SK-N-SH (cell line): ENCODE results near the gene CILP.

Experiments
- SMC3 ChIP-seq: IDR thresholded peaks from 2 replicates; pipeline ENCODE4 v1.6.1; 2012; ENCODE audit warnings: low read depth, low read length, improper control_type of control experiment
- TF ChIP-seq, protein P1 (sequence below): IDR thresholded peaks from 2 replicates; pipeline ENCODE4 v1.4.0; 2012; ENCODE audit warnings: low read depth, borderline replicate concordance
- TF ChIP-seq, protein P2 (sequence below): fragments of 200-600 bp; sonication (generic); IDR thresholded peaks from 2 replicates; pipeline ENCODE4 v1.6.1; 2017; ENCODE audit warnings: antibody characterized with exemption, mild to moderate bottlenecking, moderate library complexity

DNA sequence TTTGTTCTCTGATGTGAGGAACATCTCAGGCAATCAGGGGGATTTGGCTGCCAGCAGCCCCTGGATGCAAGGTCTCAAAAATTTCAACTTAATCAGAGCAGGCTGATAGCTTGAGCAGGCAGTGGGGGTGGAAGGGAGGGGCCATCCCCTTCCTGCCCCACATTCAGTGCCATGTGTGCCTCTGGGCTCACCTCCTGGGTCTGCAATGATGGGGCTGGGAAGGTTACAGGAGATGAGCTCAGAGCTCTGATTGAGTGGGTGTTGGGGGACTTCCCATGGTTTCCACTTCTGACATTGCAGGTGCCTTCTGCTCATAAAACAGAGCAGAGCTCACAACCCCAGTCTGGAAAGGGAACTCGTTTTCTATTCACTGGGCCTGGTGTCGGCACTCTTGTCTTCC is 38.4 kb upstream of the CILP start:
- TF ChIP-seq SMC3, result no peak
- TF ChIP-seq, protein P1, sequence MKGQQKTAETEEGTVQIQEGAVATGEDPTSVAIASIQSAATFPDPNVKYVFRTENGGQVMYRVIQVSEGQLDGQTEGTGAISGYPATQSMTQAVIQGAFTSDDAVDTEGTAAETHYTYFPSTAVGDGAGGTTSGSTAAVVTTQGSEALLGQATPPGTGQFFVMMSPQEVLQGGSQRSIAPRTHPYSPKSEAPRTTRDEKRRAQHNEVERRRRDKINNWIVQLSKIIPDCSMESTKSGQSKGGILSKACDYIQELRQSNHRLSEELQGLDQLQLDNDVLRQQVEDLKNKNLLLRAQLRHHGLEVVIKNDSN, result no peak
- TF ChIP-seq, protein P2, sequence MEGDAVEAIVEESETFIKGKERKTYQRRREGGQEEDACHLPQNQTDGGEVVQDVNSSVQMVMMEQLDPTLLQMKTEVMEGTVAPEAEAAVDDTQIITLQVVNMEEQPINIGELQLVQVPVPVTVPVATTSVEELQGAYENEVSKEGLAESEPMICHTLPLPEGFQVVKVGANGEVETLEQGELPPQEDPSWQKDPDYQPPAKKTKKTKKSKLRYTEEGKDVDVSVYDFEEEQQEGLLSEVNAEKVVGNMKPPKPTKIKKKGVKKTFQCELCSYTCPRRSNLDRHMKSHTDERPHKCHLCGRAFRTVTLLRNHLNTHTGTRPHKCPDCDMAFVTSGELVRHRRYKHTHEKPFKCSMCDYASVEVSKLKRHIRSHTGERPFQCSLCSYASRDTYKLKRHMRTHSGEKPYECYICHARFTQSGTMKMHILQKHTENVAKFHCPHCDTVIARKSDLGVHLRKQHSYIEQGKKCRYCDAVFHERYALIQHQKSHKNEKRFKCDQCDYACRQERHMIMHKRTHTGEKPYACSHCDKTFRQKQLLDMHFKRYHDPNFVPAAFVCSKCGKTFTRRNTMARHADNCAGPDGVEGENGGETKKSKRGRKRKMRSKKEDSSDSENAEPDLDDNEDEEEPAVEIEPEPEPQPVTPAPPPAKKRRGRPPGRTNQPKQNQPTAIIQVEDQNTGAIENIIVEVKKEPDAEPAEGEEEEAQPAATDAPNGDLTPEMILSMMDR, result no peak
